Measurements from ENCODE around the gene NUP43. TPM values are rescaled to one million over a fixed set of nuclear protein-coding genes. Genes with fewer than 3 reads are reported as not detected.
"Not testable (repeated sequence)": the region's sequence is repeated elsewhere in the genome, so short reads cannot be mapped to it uniquely, and the experiment has no call there.

NUP43 gene
- total RNA-seq, 1 donor from 2014 or later = 107 TPM

- Histone ChIP-seq H3K27ac (peak within 1 kb of the TSS; percentile 85), H3K4me1 (peaks cover 14% of the 10 kb centered on the region), H4K20me1 (ENCODE audit: low read depth) (peaks cover 26% of the 10 kb centered on the region), H3K36me3 (no peaks in the 10 kb centered on the region), H3K4me3 (peak within 1 kb of the TSS; percentile 96), H3K79me2 (ENCODE audit: low read depth) (peaks cover 67% of the 10 kb centered on the region), H3K27me3 (no peaks in the 10 kb centered on the region), H3K4me2 (peak within 1 kb of the TSS; percentile 93), H3K9ac (peak within 1 kb of the TSS; percentile 65), H3K9me3 (ENCODE audit: low read depth) (no peaks in the 10 kb centered on the region), H2AFZ (replicated peaks) (peak within 1 kb of the TSS; percentile 78), H3F3A (ENCODE audit: low read depth) (peaks cover 20% of the 10 kb centered on the region)
- peak; percentile 97 for DNase-seq (ENCODE audit: low spot score)
- Mint-ChIP-seq H3K27me3 (ENCODE audit: insufficient read depth, low read depth) (no peaks in the 10 kb centered on the region), H3K4me1 (peaks cover 25% of the 10 kb centered on the region), H3K27ac (peak within 1 kb of the TSS; percentile 82), H3K36me3 (no peaks in the 10 kb centered on the region), H3K9me3 (no peaks in the 10 kb centered on the region), H3K4me3 (peak within 1 kb of the TSS; percentile 94)
- TF ChIP-seq EZH2 (IDR thresholded peaks at IDR 0.05) = no peak
- TF ChIP-seq CTCF (IDR thresholded peaks at IDR 0.05) = no peak
- TF ChIP-seq EZH2phosphoT487 (IDR thresholded peaks at IDR 0.05) = no peak
Observed at GRCh38 chr6:149749594-149750135, 3.3 kb upstream of the NUP43 start, which contains the start of gene PCMT1. TSS of gene PCMT1 (plus strand) at chr6:149749741. CDS start at chr6:149749902, 161 bp downstream.

- H3K27me3 ChIP-seq; H3K9me3 Mint-ChIP-seq; DNase-seq (ENCODE audit: low spot score); H3K27me3 Mint-ChIP-seq (ENCODE audit: insufficient read depth, low read depth); H3K27ac ChIP-seq; H3K9ac ChIP-seq; H3K36me3 ChIP-seq; H3K9me3 ChIP-seq (ENCODE audit: low read depth); H3K36me3 Mint-ChIP-seq: not testable (repeated sequence)
- peak overlapping the region; percentile 78 for H2AFZ ChIP-seq (replicated peaks)
- peak overlapping the region; percentile 96 for H3K4me3 ChIP-seq
- peaks cover 67% of the 10 kb centered on the region for H3K79me2 ChIP-seq (ENCODE audit: low read depth)
- Mint-ChIP-seq H3K27ac (peak overlapping the region; percentile 69), H3K4me3 (peak overlapping the region; percentile 94), H3K4me1 (peaks cover 25% of the 10 kb centered on the region)
- peaks cover 20% of the 10 kb centered on the region for H3F3A ChIP-seq (ENCODE audit: low read depth)
- H3K4me2 ChIP-seq = peak overlapping the region; percentile 93
- peaks cover 14% of the 10 kb centered on the region for H3K4me1 ChIP-seq
- H4K20me1 ChIP-seq (ENCODE audit: low read depth) = peaks cover 26% of the 10 kb centered on the region
Observed at GRCh38 chr6:149749082-149749593, 2.8 kb upstream of the NUP43 start.

GRCh38 chr6:149745252-149745651 lies 1.1 kb downstream of the NUP43 start:
- H3K36me3 ChIP-seq; H2AFZ ChIP-seq (replicated peaks); H3K27ac ChIP-seq; H3K27me3 Mint-ChIP-seq (ENCODE audit: insufficient read depth, low read depth); H3K27ac Mint-ChIP-seq; H3K27me3 ChIP-seq; H3K4me1 ChIP-seq; H4K20me1 ChIP-seq (ENCODE audit: low read depth); H3K9me3 ChIP-seq (ENCODE audit: low read depth); DNase-seq (ENCODE audit: low spot score); H3K9me3 Mint-ChIP-seq: not testable (repeated sequence)
- H3K4me3 ChIP-seq = peak overlapping the region; percentile 73
- H3K9ac ChIP-seq = peak overlapping the region; percentile 70
- Mint-ChIP-seq H3K36me3 (peaks cover 12% of the 10 kb centered on the region), H3K4me1 (peaks cover 16% of the 10 kb centered on the region), H3K4me3 (peak overlapping the region; percentile 98)
- H3K4me2 ChIP-seq = peak overlapping the region; percentile 76
- H3F3A ChIP-seq (ENCODE audit: low read depth) = peaks cover 15% of the 10 kb centered on the region
- H3K79me2 ChIP-seq (ENCODE audit: low read depth) = peaks cover 38% of the 10 kb centered on the region

GRCh38 chr6:149734915-149735314 lies 11.4 kb downstream of the NUP43 start:
- Histone ChIP-seq H4K20me1 (ENCODE audit: low read depth) (no peaks in the 10 kb centered on the region), H3F3A (ENCODE audit: low read depth) (no peaks in the 10 kb centered on the region), H3K27ac (no peak overlapping the region), H3K4me2 (no peak overlapping the region), H3K4me3 (no peak overlapping the region), H3K9me3 (ENCODE audit: low read depth) (no peaks in the 10 kb centered on the region), H2AFZ (replicated peaks) (no peak overlapping the region), H3K4me1 (no peaks in the 10 kb centered on the region), H3K79me2 (ENCODE audit: low read depth) (no peaks in the 10 kb centered on the region), H3K36me3 (peaks cover 15% of the 10 kb centered on the region), H3K27me3 (no peaks in the 10 kb centered on the region), H3K9ac (no peak overlapping the region)
- Mint-ChIP-seq H3K36me3 (peaks cover 12% of the 10 kb centered on the region), H3K4me1 (no peaks in the 10 kb centered on the region), H3K27me3 (ENCODE audit: insufficient read depth, low read depth) (no peaks in the 10 kb centered on the region), H3K27ac (no peak overlapping the region), H3K9me3 (no peaks in the 10 kb centered on the region), H3K4me3 (no peak overlapping the region)
- no peak for DNase-seq (ENCODE audit: low spot score)
- TF ChIP-seq CTCF (IDR thresholded peaks at IDR 0.05) = no peak
- no peak for TF ChIP-seq EZH2 (IDR thresholded peaks at IDR 0.05)
- no peak for TF ChIP-seq EZH2phosphoT487 (IDR thresholded peaks at IDR 0.05)

Data from neural progenitor cell (in vitro differentiated cells).